GM18907 (cell line): Measurements from ENCODE around the gene HMGN1.

Experiments used
- ATAC-seq: cut with Tn5 transposase; IDR thresholded peaks from one replicate; pipeline ENCODE4 v1.9.1; 2021; ENCODE audit warnings: mild to moderate bottlenecking, moderate library complexity; ENCODE audit not compliant: unreplicated experiment

The HMGN1 gene

GRCh38 chr21:39334611-39335010 lies 14.3 kb downstream of the HMGN1 start:
- no peak for ATAC-seq

- no peak for ATAC-seq
Measured at GRCh38 chr21:39332175-39332574, 16.7 kb downstream of the HMGN1 start.

GRCh38 chr21:39330001-39330400 lies 18.9 kb downstream of the HMGN1 start:
- no peak for ATAC-seq

- no peak for ATAC-seq
Measured at GRCh38 chr21:39327727-39328126, 21.2 kb downstream of the HMGN1 start.

GRCh38 chr21:39326607-39327307 lies 22.1 kb downstream of the HMGN1 start:
- ATAC-seq, result no peak

GRCh38 chr21:39325458-39325857 lies 23.4 kb downstream of the HMGN1 start:
- ATAC-seq, result no peak

GRCh38 chr21:39321424-39321823 lies 27.5 kb downstream of the HMGN1 start:
- no peak for ATAC-seq

GRCh38 chr21:39319814-39320332 lies 29.0 kb downstream of the HMGN1 start:
- no peak for ATAC-seq

GRCh38 chr21:39319251-39319756 lies 29.6 kb downstream of the HMGN1 start:
- ATAC-seq, result no peak

GRCh38 chr21:39318091-39318959 lies 30.6 kb downstream of the HMGN1 start:
- ATAC-seq, result no peak

GRCh38 chr21:39317134-39318090 lies 31.5 kb downstream of the HMGN1 start:
- no peak for ATAC-seq

GRCh38 chr21:39316729-39317128 lies 32.2 kb downstream of the HMGN1 start:
- ATAC-seq, result no peak

GRCh38 chr21:39315603-39316445 lies 33.1 kb downstream of the HMGN1 start:
- no peak for ATAC-seq

- peak; percentile 14 for ATAC-seq
Measured at GRCh38 chr21:39314143-39315027, 34.5 kb downstream of the HMGN1 start.

GRCh38 chr21:39313571-39314142 lies 35.2 kb downstream of the HMGN1 start, which contains the start of gene BRWD1:
Gene BRWD1, minus strand, starts transcription at chr21:39313632. Its CDS starts 141 bp downstream, at chr21:39313491.
- peak; percentile 52 for ATAC-seq

GRCh38 chr21:39313042-39313570 lies 35.8 kb downstream of the HMGN1 start:
- peak; percentile 11 for ATAC-seq

- ATAC-seq, result peak; percentile 78
Measured at GRCh38 chr21:39312112-39313041, 36.5 kb downstream of the HMGN1 start.
